ENCODE results near the gene BTBD9.

The BTBD9 gene

GRCh38 chr6:38184585-38185080 is 455.1 kb downstream of the BTBD9 start:
- no peak for DNase-seq (ENCODE audit: low read depth in 4 of 4, low spot score in 1 of 4)

DNA sequence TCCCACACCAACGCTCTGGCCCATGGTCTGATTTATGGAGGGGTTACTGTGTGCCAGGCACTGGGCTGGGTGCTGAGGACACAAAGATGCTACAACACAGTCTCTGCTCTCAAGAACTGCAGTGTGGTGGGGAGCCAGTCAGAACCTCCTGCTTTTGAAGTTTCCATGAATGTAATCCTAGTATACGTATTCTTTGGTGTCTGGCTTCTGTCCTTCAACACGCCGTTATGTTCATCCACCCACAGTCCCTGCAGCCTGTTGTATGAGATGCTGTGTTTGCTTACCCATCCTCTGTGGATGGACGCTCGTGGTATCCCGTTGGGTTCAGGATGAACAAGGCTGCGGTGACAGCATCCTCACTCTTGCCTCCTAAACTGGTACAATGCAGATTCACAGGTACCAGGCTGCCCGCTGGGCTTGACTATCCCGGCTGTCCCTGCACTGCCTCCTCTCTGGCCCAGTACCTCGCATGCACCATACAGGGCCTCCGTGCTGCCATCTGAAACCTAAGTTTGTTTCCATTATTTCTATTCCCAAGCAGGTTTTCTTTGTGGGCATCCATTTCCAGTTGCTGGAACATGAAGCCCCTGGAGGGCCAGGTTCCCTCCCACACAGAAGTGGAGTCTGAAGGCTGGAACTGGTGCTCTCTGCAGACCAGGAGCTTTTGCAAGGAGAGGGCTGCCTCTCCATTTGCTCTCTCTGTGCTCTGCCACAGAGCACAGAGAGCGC is 455.7 kb downstream of the BTBD9 start:
- DNase-seq (ENCODE audit: low read depth in 4 of 4, low spot score in 1 of 4): no peak

- DNase-seq (ENCODE audit: low read depth in 4 of 4, low spot score in 1 of 4): no peak
Observed at GRCh38 chr6:38182426-38182825, 457.3 kb downstream of the BTBD9 start.

GRCh38 chr6:38180586-38180985 is 459.1 kb downstream of the BTBD9 start:
- DNase-seq (ENCODE audit: low read depth in 4 of 4, low spot score in 1 of 4): no peak

GRCh38 chr6:38179794-38180430 is 459.8 kb downstream of the BTBD9 start:
- no peak for DNase-seq (ENCODE audit: low read depth in 4 of 4, low spot score in 1 of 4)

- no peak for DNase-seq (ENCODE audit: low read depth in 4 of 4, low spot score in 1 of 4)
Observed at GRCh38 chr6:38179300-38179699, 460.4 kb downstream of the BTBD9 start.

- no peak for DNase-seq (ENCODE audit: low read depth in 4 of 4, low spot score in 1 of 4)
Observed at GRCh38 chr6:38178584-38178886, 461.2 kb downstream of the BTBD9 start.

- DNase-seq (ENCODE audit: low read depth in 4 of 4, low spot score in 1 of 4): no peak
Observed at GRCh38 chr6:38177882-38178583, 461.7 kb downstream of the BTBD9 start.

GRCh38 chr6:38176797-38177751 is 462.7 kb downstream of the BTBD9 start:
- no peak for DNase-seq (ENCODE audit: low read depth in 4 of 4, low spot score in 1 of 4)

DNA sequence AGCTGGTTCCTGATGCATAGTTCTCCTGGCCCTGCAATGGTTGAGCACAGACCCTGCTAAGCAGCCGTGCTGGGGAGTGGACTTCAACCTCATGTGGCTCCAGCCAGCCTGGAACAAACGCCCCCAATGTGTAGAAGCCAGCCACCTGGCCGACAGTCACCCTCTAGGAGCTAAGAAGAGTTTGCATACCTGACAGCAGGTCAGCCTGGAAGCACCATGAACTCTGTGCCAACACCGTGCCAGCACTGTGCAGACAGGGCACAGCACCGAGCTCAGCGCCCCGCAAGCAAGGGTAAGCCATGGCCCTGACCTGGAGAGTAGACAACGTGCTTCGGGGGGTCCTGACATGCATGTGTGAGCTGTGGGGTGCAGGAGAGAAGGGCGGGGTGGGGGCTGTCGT is 463.9 kb downstream of the BTBD9 start:
- DNase-seq (ENCODE audit: low read depth in 4 of 4, low spot score in 1 of 4): no peak

DNA sequence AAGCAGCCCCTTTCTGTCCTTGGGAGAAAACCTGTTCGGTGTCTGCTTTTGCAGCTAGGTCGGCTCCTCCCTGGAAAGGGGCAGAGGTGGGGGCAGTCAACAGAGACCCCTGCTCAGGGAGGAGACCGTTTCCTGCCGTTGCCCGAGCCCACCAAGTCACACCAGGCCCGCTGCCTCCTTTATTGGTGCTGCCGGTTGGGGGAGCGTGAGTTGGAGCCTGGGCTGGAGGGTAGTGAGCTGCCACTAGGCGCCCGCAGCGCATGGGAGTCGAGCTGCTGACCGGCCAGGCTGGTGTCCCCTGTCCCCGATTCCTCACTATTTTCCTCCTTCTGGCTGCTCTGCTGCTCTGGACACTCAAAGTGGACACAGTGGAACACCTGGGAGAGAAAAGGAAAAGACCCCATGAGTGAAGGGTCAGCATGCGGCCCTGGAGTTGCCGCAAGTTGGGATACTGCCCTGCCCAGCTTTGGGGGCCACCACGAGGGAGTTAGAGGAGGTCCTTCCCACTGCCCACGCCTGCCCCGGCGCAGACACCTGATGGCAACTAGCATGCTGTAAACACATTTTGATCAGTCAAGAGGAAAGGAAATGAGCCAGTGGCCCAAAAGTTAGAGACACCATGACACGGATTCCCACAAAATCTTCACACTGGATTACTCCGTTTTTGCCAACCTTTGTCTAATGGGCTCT is 464.8 kb downstream of the BTBD9 start:
- DNase-seq (ENCODE audit: low read depth in 4 of 4, low spot score in 1 of 4): no peak

DNA sequence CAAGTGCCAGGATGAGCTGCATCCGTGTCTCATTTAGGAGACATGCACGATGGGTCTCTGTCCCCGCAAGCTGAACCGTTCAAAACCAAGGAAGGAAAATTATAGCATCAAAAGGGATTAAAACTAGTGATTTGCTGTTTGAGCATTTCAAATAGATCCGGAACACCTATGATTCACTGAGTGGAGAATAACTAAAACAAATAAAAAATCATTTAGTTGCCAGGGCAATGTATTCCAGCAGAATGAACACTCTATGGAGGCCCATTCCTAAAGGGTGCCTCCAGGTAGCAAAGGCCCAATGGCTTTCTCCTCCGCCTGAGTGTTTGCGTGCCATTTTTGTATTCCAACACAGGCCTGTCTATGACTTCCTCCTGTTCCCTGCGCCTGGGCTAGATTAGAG is 465.4 kb downstream of the BTBD9 start:
- no peak for DNase-seq (ENCODE audit: low read depth in 4 of 4, low spot score in 1 of 4)

DNA sequence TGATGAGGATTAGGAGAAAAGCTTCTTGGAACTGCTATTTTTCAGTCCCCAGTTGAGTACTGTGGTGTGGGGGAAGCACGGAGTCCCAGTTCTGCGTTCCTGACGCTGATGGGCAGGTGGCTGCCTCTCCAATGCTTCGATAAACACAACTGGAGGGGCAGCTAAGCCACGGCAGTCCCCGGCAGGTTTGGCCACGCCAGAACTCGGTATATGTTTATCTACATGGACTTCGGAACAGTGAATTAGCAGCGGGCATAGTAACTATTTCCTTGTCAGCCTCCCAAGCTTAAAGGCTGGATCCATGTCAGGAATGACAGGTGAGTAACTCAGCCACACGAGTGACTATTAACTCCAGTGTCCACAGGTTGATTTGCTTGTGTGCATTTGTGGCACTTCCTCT is 465.8 kb downstream of the BTBD9 start:
- no peak for DNase-seq (ENCODE audit: low read depth in 4 of 4, low spot score in 1 of 4)

- DNase-seq (ENCODE audit: low read depth in 4 of 4, low spot score in 1 of 4): no peak
Observed at GRCh38 chr6:38172739-38173410, 466.9 kb downstream of the BTBD9 start.

- DNase-seq (ENCODE audit: low read depth in 4 of 4, low spot score in 1 of 4): no peak
Observed at GRCh38 chr6:38171997-38172738, 467.6 kb downstream of the BTBD9 start.

DNA sequence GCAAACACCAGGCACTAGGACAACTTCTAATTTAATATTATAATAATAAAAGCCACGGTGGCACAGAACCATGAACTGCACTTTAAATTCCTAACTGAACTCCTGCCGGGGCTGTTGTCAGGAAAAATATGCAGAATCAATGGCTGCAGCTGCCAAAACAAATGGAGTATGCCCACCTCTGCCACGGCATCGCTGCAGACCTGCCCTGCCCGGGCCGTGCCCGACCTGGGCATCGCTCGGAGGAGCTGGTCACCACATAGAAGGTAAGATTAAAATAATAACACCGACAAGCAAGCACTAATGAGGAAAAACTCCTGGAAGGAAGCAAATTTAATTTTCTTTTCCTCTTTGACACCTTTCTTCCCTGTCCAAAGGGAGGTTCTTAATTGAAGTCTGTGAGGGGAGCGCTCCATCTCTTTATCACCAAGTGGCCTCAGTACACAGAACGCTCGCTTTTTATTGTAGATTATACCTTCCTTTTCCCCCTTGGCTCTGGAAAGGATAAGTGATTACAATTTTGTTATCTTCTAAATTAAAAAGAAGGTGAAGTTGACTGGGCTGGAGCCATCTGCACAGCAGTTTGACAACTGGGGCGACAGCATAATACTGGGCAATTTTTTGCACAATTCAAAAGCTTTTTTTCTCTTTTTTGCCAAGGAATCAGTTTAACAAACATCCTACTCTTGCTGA is 468.9 kb downstream of the BTBD9 start:
- no peak for DNase-seq (ENCODE audit: low read depth in 4 of 4, low spot score in 1 of 4)

DNA sequence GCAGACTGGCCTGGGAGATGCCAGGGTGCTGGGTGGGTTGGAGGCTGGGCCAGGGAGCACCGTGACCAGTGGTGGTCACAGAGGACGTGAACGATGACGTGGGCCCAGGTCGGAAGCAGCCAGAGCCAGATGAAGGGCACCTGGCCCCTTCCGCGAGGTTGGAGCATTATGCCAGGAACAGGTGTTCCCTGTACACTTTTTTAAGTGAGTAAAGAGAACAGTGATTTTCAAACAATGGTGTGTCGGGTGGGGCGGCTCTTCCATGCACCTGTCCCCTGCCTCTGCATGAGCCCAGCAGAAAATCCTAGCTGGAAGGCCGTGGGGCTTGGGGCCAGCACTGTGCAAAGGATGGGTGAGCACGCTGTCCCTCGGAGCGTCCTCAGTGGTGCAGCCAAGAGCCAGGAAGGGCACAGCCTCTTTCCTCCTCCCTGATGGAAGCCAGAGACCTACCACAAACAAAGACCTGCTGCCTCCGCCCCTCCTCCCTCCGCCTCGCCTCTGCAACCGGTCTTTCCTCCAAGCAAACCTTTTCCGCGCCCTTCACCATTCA is 469.7 kb downstream of the BTBD9 start:
- DNase-seq (ENCODE audit: low read depth in 4 of 4, low spot score in 1 of 4): no peak

DNA sequence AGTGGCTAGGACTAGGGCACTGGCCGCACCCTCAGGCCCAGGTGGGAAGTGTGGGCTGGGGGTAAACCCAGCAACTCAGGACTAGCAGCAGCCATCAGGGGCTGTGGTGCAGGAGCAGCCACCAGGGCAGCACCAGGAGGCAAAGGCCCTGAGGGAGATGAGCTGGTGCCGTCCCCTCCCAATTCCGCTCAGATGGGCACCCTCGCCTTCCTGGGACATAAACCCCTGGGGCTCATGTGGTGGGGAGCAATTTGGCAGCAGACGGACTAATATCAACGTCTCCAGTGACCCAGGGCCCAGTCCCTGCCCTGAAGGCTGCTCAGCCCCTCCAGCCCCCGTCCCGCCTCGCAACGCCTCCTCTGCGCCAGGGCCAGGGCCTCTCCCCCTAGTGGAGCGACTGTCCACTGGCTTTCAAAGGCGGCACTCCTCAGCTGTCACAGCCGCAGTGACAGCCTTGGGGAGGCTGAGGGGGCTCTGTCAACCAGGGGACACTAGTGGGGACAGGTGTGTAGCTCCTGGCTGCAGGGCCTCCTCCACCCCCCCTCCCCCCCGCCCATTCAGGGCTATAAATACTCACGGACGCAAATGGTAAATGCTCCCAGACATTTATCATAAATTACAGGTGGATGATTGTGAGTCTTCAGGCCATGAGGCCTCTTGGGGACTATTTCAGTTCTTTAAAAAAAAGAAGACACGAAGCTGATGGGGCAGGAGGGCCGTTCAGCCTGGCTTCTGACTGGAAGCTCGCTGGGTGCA is 470.3 kb downstream of the BTBD9 start:
- no peak for DNase-seq (ENCODE audit: low read depth in 4 of 4, low spot score in 1 of 4)

All from stimulated activated CD4-positive, alpha-beta T cell treated with anti-CD3 and anti-CD28 coated beads, Interleukin-1b, Interleukin-23, amount 100 ng/mL, for 24 hours (primary cell).